MM.1S (cell line): ENCODE measurements around the gene CCNE1.

ENCODE experiments used
- EZH2 ChIP-seq: fragments of 300-600 bp; sonication (generic); optimal IDR thresholded peaks from 2 replicates; pipeline ENCODE3; 2017; ENCODE audit warnings: low read depth, mild to moderate bottlenecking, antibody characterized with exemption, low read length, mixed read lengths
- EZH2phosphoT487 ChIP-seq: fragments of 300-600 bp; sonication (generic); IDR thresholded peaks from 2 replicates; pipeline ENCODE4 v1.6.1; 2018; ENCODE audit warnings: antibody characterized with exemption, low read length
- TF ChIP-seq, protein P1 (sequence below): fragments of 300-600 bp; sonication (generic); IDR thresholded peaks from 2 replicates; pipeline ENCODE4 v1.5.1; 2016; ENCODE audit warnings: antibody characterized with exemption, low read length, mixed read lengths

DNA sequence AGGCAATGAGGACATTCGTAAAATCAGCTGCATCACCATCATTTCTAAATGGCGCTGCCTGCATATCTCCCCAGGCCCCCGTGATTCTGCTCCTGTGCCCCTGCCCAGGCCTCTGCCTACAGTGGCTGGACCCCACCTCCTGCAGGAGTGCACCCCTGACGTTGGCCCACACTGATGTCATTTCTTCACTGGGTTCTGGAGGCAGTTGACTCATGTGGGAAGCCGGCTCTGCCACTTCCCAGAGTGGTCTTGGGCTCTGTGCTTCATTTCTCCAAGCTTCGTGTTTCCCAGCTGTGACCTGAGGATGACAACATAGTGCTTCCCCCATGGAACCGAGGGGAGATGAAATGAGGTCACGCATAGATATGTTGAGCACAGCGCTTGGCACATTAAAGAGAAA lies 19.9 kb downstream of the CCNE1 start:
- TF ChIP-seq EZH2 (no peak), EZH2phosphoT487 (no peak)
- TF ChIP-seq, protein P1, sequence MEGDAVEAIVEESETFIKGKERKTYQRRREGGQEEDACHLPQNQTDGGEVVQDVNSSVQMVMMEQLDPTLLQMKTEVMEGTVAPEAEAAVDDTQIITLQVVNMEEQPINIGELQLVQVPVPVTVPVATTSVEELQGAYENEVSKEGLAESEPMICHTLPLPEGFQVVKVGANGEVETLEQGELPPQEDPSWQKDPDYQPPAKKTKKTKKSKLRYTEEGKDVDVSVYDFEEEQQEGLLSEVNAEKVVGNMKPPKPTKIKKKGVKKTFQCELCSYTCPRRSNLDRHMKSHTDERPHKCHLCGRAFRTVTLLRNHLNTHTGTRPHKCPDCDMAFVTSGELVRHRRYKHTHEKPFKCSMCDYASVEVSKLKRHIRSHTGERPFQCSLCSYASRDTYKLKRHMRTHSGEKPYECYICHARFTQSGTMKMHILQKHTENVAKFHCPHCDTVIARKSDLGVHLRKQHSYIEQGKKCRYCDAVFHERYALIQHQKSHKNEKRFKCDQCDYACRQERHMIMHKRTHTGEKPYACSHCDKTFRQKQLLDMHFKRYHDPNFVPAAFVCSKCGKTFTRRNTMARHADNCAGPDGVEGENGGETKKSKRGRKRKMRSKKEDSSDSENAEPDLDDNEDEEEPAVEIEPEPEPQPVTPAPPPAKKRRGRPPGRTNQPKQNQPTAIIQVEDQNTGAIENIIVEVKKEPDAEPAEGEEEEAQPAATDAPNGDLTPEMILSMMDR: no peak
